HepG2 (cell line): ENCODE results near the gene TLE2.

Source experiments
- HOXA5 ChIP-seq: sonication (generic); formaldehyde crosslinking; IDR thresholded peaks from 2 replicates; pipeline ENCODE4 v1.4.0; 2020; ENCODE audit warnings: missing genetic modification reagents
- KLF6 ChIP-seq: IDR thresholded peaks from 2 replicates; pipeline ENCODE4 v1.8.0; 2016; ENCODE audit warnings: missing biosample characterization, missing genetic modification reagents
- NR1H2 ChIP-seq: sonication (generic); formaldehyde crosslinking; IDR thresholded peaks from 2 replicates; pipeline ENCODE4 v1.8.1; 2022; ENCODE audit warnings: low read depth, missing genetic modification reagents, borderline replicate concordance
- PHF8 ChIP-seq: sonication (generic); formaldehyde crosslinking; IDR thresholded peaks from 2 replicates; pipeline ENCODE4 v1.5.0; 2020; ENCODE audit warnings: missing genetic modification reagents
- ZNF709 ChIP-seq: sonication (generic); formaldehyde crosslinking; IDR thresholded peaks from 2 replicates; pipeline ENCODE4 v1.5.0; 2020; ENCODE audit warnings: mild to moderate bottlenecking, missing genetic modification reagents
- TF ChIP-seq, protein P1 (sequence below): sonication (generic); formaldehyde crosslinking; IDR thresholded peaks from 2 replicates; pipeline ENCODE4 v1.4.0; 2020; ENCODE audit warnings: missing genetic modification reagents, borderline replicate concordance
- TF ChIP-seq, protein P2 (sequence below): sonication (generic); formaldehyde crosslinking; IDR thresholded peaks from 2 replicates; pipeline ENCODE4 v1.5.0; 2020; ENCODE audit warnings: mild to moderate bottlenecking, missing genetic modification reagents, moderate library complexity
- TF ChIP-seq, protein P3 (sequence below): sonication (generic); formaldehyde crosslinking; IDR thresholded peaks from 2 replicates; pipeline ENCODE4 v1.8.1; 2023; ENCODE audit warnings: missing genetic modification reagents, inconsistent platforms, borderline replicate concordance
- TF ChIP-seq, protein P4 (sequence below): fragments of 450-650 bp; IDR thresholded peaks from 2 replicates; pipeline ENCODE4 v1.6.1; 2016

DNA sequence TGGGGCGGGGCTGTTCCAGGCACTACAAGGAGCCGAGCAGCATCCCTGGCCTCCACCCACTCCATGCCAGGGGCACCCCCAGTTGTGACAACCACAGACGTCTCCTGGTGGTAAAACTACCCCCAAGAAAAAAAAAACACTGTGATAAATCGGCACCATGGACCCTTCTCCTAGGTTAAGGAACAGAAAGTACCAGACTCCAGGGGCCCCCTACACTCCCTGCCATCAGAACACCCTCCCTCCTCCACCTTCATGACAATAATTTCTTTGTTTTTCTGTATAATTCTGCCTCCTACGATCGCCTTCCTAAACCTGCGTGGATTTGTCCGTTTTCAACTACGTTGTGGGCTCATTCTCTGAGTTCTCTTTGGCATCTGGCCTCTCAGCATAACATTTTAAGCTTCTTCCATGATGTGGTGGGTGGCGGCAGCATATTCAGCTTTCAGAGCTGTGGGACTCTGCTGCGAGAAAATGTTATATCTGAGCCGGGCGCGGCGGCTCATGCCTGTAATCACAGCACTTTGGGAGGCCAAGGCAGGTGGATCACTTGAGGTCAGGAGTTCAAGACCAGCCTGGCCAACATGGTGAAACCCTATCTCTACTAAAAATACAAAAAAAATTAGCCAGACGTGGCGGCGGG lies 8.6 kb downstream of the TLE2 start:
- TF ChIP-seq, protein P1, sequence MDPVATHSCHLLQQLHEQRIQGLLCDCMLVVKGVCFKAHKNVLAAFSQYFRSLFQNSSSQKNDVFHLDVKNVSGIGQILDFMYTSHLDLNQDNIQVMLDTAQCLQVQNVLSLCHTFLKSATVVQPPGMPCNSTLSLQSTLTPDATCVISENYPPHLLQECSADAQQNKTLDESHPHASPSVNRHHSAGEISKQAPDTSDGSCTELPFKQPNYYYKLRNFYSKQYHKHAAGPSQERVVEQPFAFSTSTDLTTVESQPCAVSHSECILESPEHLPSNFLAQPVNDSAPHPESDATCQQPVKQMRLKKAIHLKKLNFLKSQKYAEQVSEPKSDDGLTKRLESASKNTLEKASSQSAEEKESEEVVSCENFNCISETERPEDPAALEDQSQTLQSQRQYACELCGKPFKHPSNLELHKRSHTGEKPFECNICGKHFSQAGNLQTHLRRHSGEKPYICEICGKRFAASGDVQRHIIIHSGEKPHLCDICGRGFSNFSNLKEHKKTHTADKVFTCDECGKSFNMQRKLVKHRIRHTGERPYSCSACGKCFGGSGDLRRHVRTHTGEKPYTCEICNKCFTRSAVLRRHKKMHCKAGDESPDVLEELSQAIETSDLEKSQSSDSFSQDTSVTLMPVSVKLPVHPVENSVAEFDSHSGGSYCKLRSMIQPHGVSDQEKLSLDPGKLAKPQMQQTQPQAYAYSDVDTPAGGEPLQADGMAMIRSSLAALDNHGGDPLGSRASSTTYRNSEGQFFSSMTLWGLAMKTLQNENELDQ (CRISPR knock-in tag) = no peak
- TF ChIP-seq NR1H2 (CRISPR knock-in tag) (no peak), PHF8 (CRISPR knock-in tag) (no peak), HOXA5 (CRISPR knock-in tag) (no peak), KLF6 (CRISPR knock-in tag) (no peak), ZNF709 (CRISPR knock-in tag) (no peak)
- TF ChIP-seq, protein P2, sequence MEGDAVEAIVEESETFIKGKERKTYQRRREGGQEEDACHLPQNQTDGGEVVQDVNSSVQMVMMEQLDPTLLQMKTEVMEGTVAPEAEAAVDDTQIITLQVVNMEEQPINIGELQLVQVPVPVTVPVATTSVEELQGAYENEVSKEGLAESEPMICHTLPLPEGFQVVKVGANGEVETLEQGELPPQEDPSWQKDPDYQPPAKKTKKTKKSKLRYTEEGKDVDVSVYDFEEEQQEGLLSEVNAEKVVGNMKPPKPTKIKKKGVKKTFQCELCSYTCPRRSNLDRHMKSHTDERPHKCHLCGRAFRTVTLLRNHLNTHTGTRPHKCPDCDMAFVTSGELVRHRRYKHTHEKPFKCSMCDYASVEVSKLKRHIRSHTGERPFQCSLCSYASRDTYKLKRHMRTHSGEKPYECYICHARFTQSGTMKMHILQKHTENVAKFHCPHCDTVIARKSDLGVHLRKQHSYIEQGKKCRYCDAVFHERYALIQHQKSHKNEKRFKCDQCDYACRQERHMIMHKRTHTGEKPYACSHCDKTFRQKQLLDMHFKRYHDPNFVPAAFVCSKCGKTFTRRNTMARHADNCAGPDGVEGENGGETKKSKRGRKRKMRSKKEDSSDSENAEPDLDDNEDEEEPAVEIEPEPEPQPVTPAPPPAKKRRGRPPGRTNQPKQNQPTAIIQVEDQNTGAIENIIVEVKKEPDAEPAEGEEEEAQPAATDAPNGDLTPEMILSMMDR (CRISPR knock-in tag) = no peak
- TF ChIP-seq, protein P3, sequence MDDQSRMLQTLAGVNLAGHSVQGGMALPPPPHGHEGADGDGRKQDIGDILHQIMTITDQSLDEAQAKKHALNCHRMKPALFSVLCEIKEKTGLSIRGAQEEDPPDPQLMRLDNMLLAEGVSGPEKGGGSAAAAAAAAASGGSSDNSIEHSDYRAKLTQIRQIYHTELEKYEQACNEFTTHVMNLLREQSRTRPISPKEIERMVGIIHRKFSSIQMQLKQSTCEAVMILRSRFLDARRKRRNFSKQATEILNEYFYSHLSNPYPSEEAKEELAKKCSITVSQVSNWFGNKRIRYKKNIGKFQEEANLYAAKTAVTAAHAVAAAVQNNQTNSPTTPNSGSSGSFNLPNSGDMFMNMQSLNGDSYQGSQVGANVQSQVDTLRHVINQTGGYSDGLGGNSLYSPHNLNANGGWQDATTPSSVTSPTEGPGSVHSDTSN (CRISPR knock-in tag) = no peak
- TF ChIP-seq, protein P4, sequence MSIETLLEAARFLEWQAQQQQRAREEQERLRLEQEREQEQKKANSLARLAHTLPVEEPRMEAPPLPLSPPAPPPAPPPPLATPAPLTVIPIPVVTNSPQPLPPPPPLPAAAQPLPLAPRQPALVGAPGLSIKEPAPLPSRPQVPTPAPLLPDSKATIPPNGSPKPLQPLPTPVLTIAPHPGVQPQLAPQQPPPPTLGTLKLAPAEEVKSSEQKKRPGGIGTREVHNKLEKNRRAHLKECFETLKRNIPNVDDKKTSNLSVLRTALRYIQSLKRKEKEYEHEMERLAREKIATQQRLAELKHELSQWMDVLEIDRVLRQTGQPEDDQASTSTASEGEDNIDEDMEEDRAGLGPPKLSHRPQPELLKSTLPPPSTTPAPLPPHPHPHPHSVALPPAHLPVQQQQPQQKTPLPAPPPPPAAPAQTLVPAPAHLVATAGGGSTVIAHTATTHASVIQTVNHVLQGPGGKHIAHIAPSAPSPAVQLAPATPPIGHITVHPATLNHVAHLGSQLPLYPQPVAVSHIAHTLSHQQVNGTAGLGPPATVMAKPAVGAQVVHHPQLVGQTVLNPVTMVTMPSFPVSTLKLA = no peak
